Testis (tissue), 2 donors: ENCODE results near the gene MYO1E.

Source experiments
- CTCF ChIP-seq, 3 experiments: fragments of 450-650 bp in 2 of 3; fragments of 200-600 bp in 1 of 3; sonication (generic) in 1 of 3; IDR thresholded peaks; one replicate each; pipeline ENCODE4 v1.5.1; 2016 to 2019; ENCODE audit warnings: antibody characterized with exemption in 3 of 3, mild to moderate bottlenecking in 2 of 3, moderate library complexity in 1 of 3
- POLR2A ChIP-seq: fragments of 450-650 bp; IDR thresholded peaks from one replicate; pipeline ENCODE4 v1.6.1; 2017; ENCODE audit warnings: antibody characterized with exemption, mild to moderate bottlenecking, moderate library complexity

DNA sequence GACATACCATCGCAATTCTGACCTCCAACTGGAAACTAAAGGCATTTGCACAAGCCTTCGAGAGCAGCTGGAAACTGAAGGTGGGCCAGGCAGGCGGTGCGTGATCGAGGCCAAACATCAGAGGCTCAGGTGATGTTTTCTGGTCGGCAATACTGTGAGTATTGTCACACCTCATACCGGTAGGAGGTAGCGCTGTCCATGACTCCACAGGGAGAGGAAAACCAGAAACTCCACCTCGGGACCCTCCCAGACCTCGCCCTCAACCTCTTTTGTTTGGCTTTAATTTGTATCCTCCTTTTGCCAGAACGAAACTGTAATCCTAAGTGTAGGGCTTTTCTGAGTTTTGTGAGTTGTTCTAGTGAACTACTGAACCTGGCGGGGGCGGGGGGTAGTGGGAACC, 122.4 kb downstream of the MYO1E start:
- TF ChIP-seq CTCF (IDR thresholded peaks at IDR 0.05) = no peak
- no peak for TF ChIP-seq POLR2A
